DND-41 (cell line): ENCODE measurements around the gene STARD8.

Source experiments
- ATAC-seq: fragments of 200-7000 bp; cut with Tn5 transposase; 3 replicates; pipeline ENCODE4 v1.9.1; 2021; ENCODE audit warnings: low read depth; ENCODE audit not compliant: insufficient read depth
- DNase-seq: peaks from one replicate; pipeline ENCODE4 v3.0.0-alpha.2; 2020
- H2AFZ ChIP-seq: 2 replicates; pipeline ENCODE4 v1.6.0; 2012; ENCODE audit warnings: low read depth, low read length
- H3K27ac ChIP-seq: 2 replicates; pipeline ENCODE4 v1.5.1; 2012; ENCODE audit warnings: low read length, inconsistent platforms
- H3K27me3 ChIP-seq: fragments of 200-600 bp; sonication (generic); 2 replicates; pipeline ENCODE4 v1.6.0; 2012; ENCODE audit warnings: low read length, mild to moderate bottlenecking, inconsistent platforms; ENCODE audit not compliant: insufficient read depth, poor library complexity
- H3K36me3 ChIP-seq: 2 replicates; pipeline ENCODE4 v1.5.1; 2012; ENCODE audit warnings: low read length, inconsistent platforms; ENCODE audit not compliant: insufficient read depth
- H3K4me1 ChIP-seq: 2 replicates; pipeline ENCODE4 v1.5.1; 2012; ENCODE audit warnings: mild to moderate bottlenecking, low read length; ENCODE audit not compliant: insufficient read depth
- H3K4me2 ChIP-seq: 2 replicates; pipeline ENCODE4 v1.6.0; 2012; ENCODE audit warnings: mild to moderate bottlenecking, moderate library complexity, low read length, inconsistent platforms; ENCODE audit not compliant: insufficient read depth
- H3K4me3 ChIP-seq, 2 experiments: fragments of 200-600 bp in 1 of 2; shearing (Covaris generic) in 1 of 2; 2 replicates each; pipeline ENCODE4 v1.5.1; 2012 to 2016; ENCODE audit warnings: inconsistent platforms in 2 of 2, low read length in 2 of 2, mild to moderate bottlenecking in 2 of 2, low read depth in 1 of 2, moderate library complexity in 1 of 2
- H3K79me2 ChIP-seq: 2 replicates; pipeline ENCODE4 v1.6.0; 2012; ENCODE audit warnings: low read length, inconsistent platforms; ENCODE audit not compliant: insufficient read depth
- H3K9ac ChIP-seq: 2 replicates; pipeline ENCODE4 v1.6.0; 2012; ENCODE audit warnings: low read depth, mild to moderate bottlenecking, inconsistent platforms, low read length, moderate library complexity
- H3K9me3 ChIP-seq: 2 replicates; pipeline ENCODE4 v1.5.1; 2012; ENCODE audit warnings: low read length, moderate library complexity, mild to moderate bottlenecking, inconsistent platforms; ENCODE audit not compliant: insufficient read depth, severe bottlenecking
- H4K20me1 ChIP-seq: 2 replicates; pipeline ENCODE4 v1.6.0; 2012; ENCODE audit warnings: low read length; ENCODE audit not compliant: insufficient read depth
- EZH2 ChIP-seq: IDR thresholded peaks from 3 replicates; pipeline ENCODE4 v1.6.1; 2012; ENCODE audit warnings: borderline replicate concordance, low read depth, mild to moderate bottlenecking, moderate library complexity, low read length, inconsistent platforms; ENCODE audit not compliant: severe bottlenecking
- TF ChIP-seq, protein P1 (sequence below): IDR thresholded peaks from 2 replicates; pipeline ENCODE4 v1.5.1; 2012; ENCODE audit warnings: borderline replicate concordance, low read length, moderate library complexity, mild to moderate bottlenecking; ENCODE audit not compliant: poor library complexity, severe bottlenecking; ENCODE audit errors: extremely low read depth

The STARD8 gene

DNA sequence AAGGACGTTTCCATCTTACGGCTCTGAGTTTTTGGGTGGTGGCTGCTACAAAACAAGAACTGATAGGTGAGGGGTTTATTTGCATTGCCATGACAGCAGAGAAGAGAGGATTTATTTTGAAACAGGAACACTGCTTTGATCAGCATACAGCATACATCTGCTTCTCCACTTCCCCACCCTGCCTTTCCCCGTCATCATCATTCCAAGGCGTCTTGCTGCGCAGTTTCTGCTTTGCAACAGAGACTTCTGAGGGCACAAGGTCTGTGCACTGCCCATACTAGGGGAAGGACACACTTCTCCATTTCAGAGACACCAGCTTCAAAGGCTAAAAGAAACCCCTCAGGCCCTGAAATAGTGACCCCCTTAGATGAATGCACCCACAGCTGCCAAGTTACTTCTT, 19.1 kb downstream of the STARD8 start:
- H3K36me3 ChIP-seq, result no peaks in the 10 kb centered on the region
- no peaks in the 10 kb centered on the region for H3K27me3 ChIP-seq
- no peak overlapping the region for H2AFZ ChIP-seq
- no peaks in the 10 kb centered on the region for H3K79me2 ChIP-seq
- H4K20me1 ChIP-seq, result no peaks in the 10 kb centered on the region
- DNase-seq, result no peak
- H3K27ac ChIP-seq, result no peak overlapping the region
- no peak overlapping the region for H3K9ac ChIP-seq
- no peaks in the 10 kb centered on the region for H3K9me3 ChIP-seq
- no peak overlapping the region for H3K4me3 ChIP-seq
- no peak overlapping the region for H3K4me2 ChIP-seq
- no peak for ATAC-seq
- TF ChIP-seq EZH2, result no peak
- TF ChIP-seq, protein P1, sequence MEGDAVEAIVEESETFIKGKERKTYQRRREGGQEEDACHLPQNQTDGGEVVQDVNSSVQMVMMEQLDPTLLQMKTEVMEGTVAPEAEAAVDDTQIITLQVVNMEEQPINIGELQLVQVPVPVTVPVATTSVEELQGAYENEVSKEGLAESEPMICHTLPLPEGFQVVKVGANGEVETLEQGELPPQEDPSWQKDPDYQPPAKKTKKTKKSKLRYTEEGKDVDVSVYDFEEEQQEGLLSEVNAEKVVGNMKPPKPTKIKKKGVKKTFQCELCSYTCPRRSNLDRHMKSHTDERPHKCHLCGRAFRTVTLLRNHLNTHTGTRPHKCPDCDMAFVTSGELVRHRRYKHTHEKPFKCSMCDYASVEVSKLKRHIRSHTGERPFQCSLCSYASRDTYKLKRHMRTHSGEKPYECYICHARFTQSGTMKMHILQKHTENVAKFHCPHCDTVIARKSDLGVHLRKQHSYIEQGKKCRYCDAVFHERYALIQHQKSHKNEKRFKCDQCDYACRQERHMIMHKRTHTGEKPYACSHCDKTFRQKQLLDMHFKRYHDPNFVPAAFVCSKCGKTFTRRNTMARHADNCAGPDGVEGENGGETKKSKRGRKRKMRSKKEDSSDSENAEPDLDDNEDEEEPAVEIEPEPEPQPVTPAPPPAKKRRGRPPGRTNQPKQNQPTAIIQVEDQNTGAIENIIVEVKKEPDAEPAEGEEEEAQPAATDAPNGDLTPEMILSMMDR, result no peak
- no peaks in the 10 kb centered on the region for H3K4me1 ChIP-seq

- Histone ChIP-seq H2AFZ (no peak overlapping the region), H3K9ac (no peak overlapping the region), H4K20me1 (no peaks in the 10 kb centered on the region), H3K4me2 (no peak overlapping the region), H3K36me3 (no peaks in the 10 kb centered on the region), H3K79me2 (no peaks in the 10 kb centered on the region), H3K4me1 (no peaks in the 10 kb centered on the region), H3K9me3 (no peaks in the 10 kb centered on the region), H3K27me3 (no peaks in the 10 kb centered on the region), H3K27ac (no peak overlapping the region), H3K4me3 (no peak overlapping the region)
- DNase-seq (no peak), ATAC-seq (no peak)
- TF ChIP-seq, protein P1, result no peak
- TF ChIP-seq EZH2, result no peak
Measured at GRCh38 chrX:68669094-68669860, 21.8 kb downstream of the STARD8 start.

DNA sequence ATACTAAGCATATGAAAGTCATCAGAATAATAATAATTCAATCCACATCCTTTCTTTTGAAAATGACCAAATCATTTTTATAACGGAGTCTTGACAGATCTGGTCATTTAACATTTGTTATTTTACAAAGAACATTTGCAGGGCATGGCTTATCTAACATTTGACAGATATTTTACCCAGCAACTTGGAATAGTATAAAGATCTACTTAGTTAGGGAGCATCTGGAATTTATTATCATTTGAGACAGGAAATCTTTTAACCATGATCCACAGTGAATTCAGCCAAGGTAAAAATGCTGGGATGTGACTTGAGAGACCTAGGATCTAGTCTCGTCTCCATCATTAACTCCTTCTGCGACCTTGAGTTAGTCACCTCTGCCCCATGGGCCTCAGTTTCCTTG, 22.4 kb downstream of the STARD8 start:
- Histone ChIP-seq H3K9me3 (no peaks in the 10 kb centered on the region), H3K4me1 (no peaks in the 10 kb centered on the region), H3K27me3 (no peaks in the 10 kb centered on the region), H2AFZ (no peak overlapping the region), H4K20me1 (no peaks in the 10 kb centered on the region), H3K36me3 (no peaks in the 10 kb centered on the region), H3K4me3 (no peak overlapping the region), H3K27ac (no peak overlapping the region), H3K9ac (no peak overlapping the region), H3K4me2 (no peak overlapping the region), H3K79me2 (no peaks in the 10 kb centered on the region)
- no peak for ATAC-seq
- TF ChIP-seq EZH2, result no peak
- TF ChIP-seq, protein P1, result no peak
- DNase-seq, result no peak
